GM21786 (cell line): ENCODE results near the gene EFCAB6.
A peak's percentile ranks its signal among the peaks of the same experiment; 100 is the strongest.

Source experiments
- ATAC-seq: cut with Tn5 transposase; IDR thresholded peaks from one replicate; pipeline ENCODE4 v1.9.1; 2021; ENCODE audit not compliant: unreplicated experiment

EFCAB6 gene

GRCh38 chr22:43819421-43819921 lies 7.4 kb upstream of the EFCAB6 start:
- no peak for ATAC-seq

GRCh38 chr22:43818981-43819380 lies 6.9 kb upstream of the EFCAB6 start:
- no peak for ATAC-seq

GRCh38 chr22:43817402-43817801 lies 5.3 kb upstream of the EFCAB6 start:
- no peak for ATAC-seq

- ATAC-seq: no peak
Observed at GRCh38 chr22:43814264-43814663, 2.2 kb upstream of the EFCAB6 start.

- ATAC-seq: no peak
Observed at GRCh38 chr22:43812890-43813289, 785 bp upstream of the EFCAB6 start.

GRCh38 chr22:43811777-43812148 lies 342 bp downstream of the EFCAB6 start:
- ATAC-seq: peak; percentile 5

GRCh38 chr22:43802897-43803495 lies 9.1 kb downstream of the EFCAB6 start:
- no peak for ATAC-seq

- ATAC-seq: no peak
Observed at GRCh38 chr22:43800970-43801369, 11.1 kb downstream of the EFCAB6 start.

- no peak for ATAC-seq
Observed at GRCh38 chr22:43798492-43798891, 13.6 kb downstream of the EFCAB6 start.

- no peak for ATAC-seq
Observed at GRCh38 chr22:43796567-43796966, 15.5 kb downstream of the EFCAB6 start.

- ATAC-seq: no peak
Observed at GRCh38 chr22:43795320-43795719, 16.8 kb downstream of the EFCAB6 start.

- no peak for ATAC-seq
Observed at GRCh38 chr22:43792905-43793304, 19.2 kb downstream of the EFCAB6 start.

GRCh38 chr22:43789452-43789851 lies 22.7 kb downstream of the EFCAB6 start:
- no peak for ATAC-seq

GRCh38 chr22:43783777-43784176 lies 28.3 kb downstream of the EFCAB6 start:
- ATAC-seq: no peak

- ATAC-seq: no peak
Observed at GRCh38 chr22:43782448-43782847, 29.7 kb downstream of the EFCAB6 start.

GRCh38 chr22:43777286-43777685 lies 34.8 kb downstream of the EFCAB6 start:
- no peak for ATAC-seq

- ATAC-seq: no peak
Observed at GRCh38 chr22:43776081-43776670, 35.9 kb downstream of the EFCAB6 start.

GRCh38 chr22:43774318-43774915 lies 37.7 kb downstream of the EFCAB6 start:
- ATAC-seq: no peak

- ATAC-seq: no peak
Observed at GRCh38 chr22:43772831-43773230, 39.3 kb downstream of the EFCAB6 start.

- no peak for ATAC-seq
Observed at GRCh38 chr22:43755452-43755851, 56.7 kb downstream of the EFCAB6 start.

GRCh38 chr22:43755011-43755410 lies 57.1 kb downstream of the EFCAB6 start:
- no peak for ATAC-seq

- no peak for ATAC-seq
Observed at GRCh38 chr22:43754176-43754575, 57.9 kb downstream of the EFCAB6 start.

GRCh38 chr22:43753688-43754087 lies 58.4 kb downstream of the EFCAB6 start:
- ATAC-seq: no peak
